CD14-positive monocyte (primary cell): ENCODE measurements around the gene IGSF8. TPM values are rescaled to one million over a fixed set of nuclear protein-coding genes. Genes with fewer than 3 reads are reported as not detected.
A peak's percentile ranks its signal among the peaks of the same experiment; 100 is the strongest.

Experiments
- DNase-seq, 3 donors: peaks; one replicate each; pipeline ENCODE4 v3.0.0-alpha.2; 2011 to 2022
- H2AFZ ChIP-seq: 2 replicates; pipeline ENCODE4 v1.6.0; 2012; ENCODE audit warnings: mild to moderate bottlenecking, low read depth, low read length, inconsistent platforms; ENCODE audit not compliant: insufficient read depth, poor library complexity, severe bottlenecking
- H3K27ac ChIP-seq, 2 donors: 1 replicate in 1 of 2; 2 replicates in 1 of 2; pipeline ENCODE4 v1.5.1; 2012 to 2013; ENCODE audit warnings: low read length in 2 of 2, control low read depth in 1 of 2, inconsistent platforms in 1 of 2, low read depth in 1 of 2, mild to moderate bottlenecking in 1 of 2
- H3K27me3 ChIP-seq, 2 donors: one replicate each; pipeline versions ENCODE4 v1.6.0 to v1.6.1; 2011 to 2013; ENCODE audit warnings: low read length in 2 of 2; ENCODE audit not compliant: control insufficient read depth in 2 of 2, insufficient read depth in 2 of 2
- H3K36me3 ChIP-seq, 2 donors: replicated peaks in 1 of 2; 1 replicate in 1 of 2; 2 replicates in 1 of 2; pipeline versions ENCODE4 v1.5.1 to v1.6.1; 2012 to 2013; ENCODE audit warnings: low read length in 2 of 2, control low read depth in 1 of 2, inconsistent platforms in 1 of 2, mild to moderate bottlenecking in 1 of 2; ENCODE audit not compliant: insufficient read depth in 2 of 2, control insufficient read depth in 1 of 2
- H3K4me1 ChIP-seq, 2 donors: 1 replicate in 1 of 2; 2 replicates in 1 of 2; pipeline versions ENCODE4 v1.5.1 to v1.6.1; 2012 to 2013; ENCODE audit warnings: low read length in 2 of 2, control low read depth in 1 of 2, inconsistent platforms in 1 of 2, mild to moderate bottlenecking in 1 of 2, moderate library complexity in 1 of 2; ENCODE audit not compliant: insufficient read depth in 2 of 2, control insufficient read depth in 1 of 2
- H3K4me2 ChIP-seq: replicated peaks from 2 replicates; pipeline ENCODE3; 2012; ENCODE audit warnings: low read length, moderate library complexity, mild to moderate bottlenecking; ENCODE audit not compliant: poor library complexity, severe bottlenecking; ENCODE audit errors: extremely low read depth
- H3K4me3 ChIP-seq, 3 experiments: fragments of 200-600 bp in 1 of 3; sonication (generic) in 1 of 3; replicated peaks in 1 of 3; 1 replicate in 2 of 3; 2 replicates in 1 of 3; pipeline ENCODE4 v1.5.1; 2011 to 2013; ENCODE audit warnings: low read length in 3 of 3, mild to moderate bottlenecking in 3 of 3, control low read depth in 2 of 3, low read depth in 2 of 3, inconsistent platforms in 1 of 3, moderate library complexity in 1 of 3
- H3K79me2 ChIP-seq: 2 replicates; pipeline ENCODE4 v1.6.0; 2012; ENCODE audit warnings: mild to moderate bottlenecking, control low read depth, inconsistent platforms, low read length, moderate library complexity; ENCODE audit not compliant: insufficient read depth
- H3K9ac ChIP-seq: 2 replicates; pipeline ENCODE4 v1.6.0; 2017; ENCODE audit warnings: low read length, mild to moderate bottlenecking; ENCODE audit not compliant: insufficient read depth, poor library complexity, severe bottlenecking
- H3K9me3 ChIP-seq, 2 donors: replicated peaks in 1 of 2; 1 replicate in 1 of 2; 2 replicates in 1 of 2; pipeline versions ENCODE4 v1.5.1 to v1.6.1; 2012 to 2013; ENCODE audit warnings: low read length in 2 of 2, control low read depth in 1 of 2; ENCODE audit not compliant: control insufficient read depth in 1 of 2, insufficient read depth in 1 of 2
- H4K20me1 ChIP-seq: 2 replicates; pipeline ENCODE4 v1.6.0; 2012; ENCODE audit warnings: mild to moderate bottlenecking, low read length, control low read depth, moderate library complexity; ENCODE audit not compliant: insufficient read depth
- H3K27ac Mint-ChIP-seq, 7 donors: one replicate each; pipeline ENCODE4 v1.8.0; 2020; ENCODE audit warnings: mild to moderate bottlenecking in 7 of 7, mixed read lengths in 7 of 7, moderate library complexity in 6 of 7, inconsistent platforms in 2 of 7
- H3K27me3 Mint-ChIP-seq, 3 donors: one replicate each; pipeline ENCODE4 v1.8.0; 2021 to 2022; ENCODE audit warnings: low read depth in 3 of 3, mild to moderate bottlenecking in 3 of 3, mixed read lengths in 3 of 3, moderate library complexity in 3 of 3, inconsistent platforms in 1 of 3
- H3K36me3 Mint-ChIP-seq, 2 donors: one replicate each; pipeline ENCODE4 v1.8.0; 2020; ENCODE audit warnings: mixed read lengths in 2 of 2, inconsistent platforms in 1 of 2, mild to moderate bottlenecking in 1 of 2
- H3K4me1 Mint-ChIP-seq: one replicate; pipeline ENCODE4 v1.8.0; 2020; ENCODE audit warnings: mild to moderate bottlenecking, mixed read lengths
- H3K4me3 Mint-ChIP-seq, 2 donors: one replicate each; pipeline ENCODE4 v1.8.0; 2020; ENCODE audit warnings: mild to moderate bottlenecking in 2 of 2, mixed read lengths in 2 of 2, moderate library complexity in 1 of 2
- H3K9me3 Mint-ChIP-seq, 7 donors: one replicate each; pipeline ENCODE4 v1.8.0; 2020 to 2022; ENCODE audit warnings: mixed read lengths in 7 of 7, mild to moderate bottlenecking in 6 of 7, moderate library complexity in 6 of 7, inconsistent platforms in 2 of 7
- WGBS: methylation state at CpG from one replicate; pipeline ENCODE4 v1.1.5; 2013; ENCODE audit warnings: missing lambda C conversion rate; ENCODE audit not compliant: insufficient coverage; 5-methylcytosine and 5-hydroxymethylcytosine counted together
- intact Hi-C, 2 donors: fragments of 100-400 bp; cut with micrococcal nuclease; formaldehyde crosslinking; loops; one replicate each; pipeline versions ENCODE4 v1.15.0 to v1.15.1; 2023
- polyA plus RNA-seq, 3 donors: library from polyadenylated mRNA; depleted of rRNA in 1 of 3; unstranded in 2 of 3; stranded (reverse) in 1 of 3; fragments of 300-500 nt in 2 of 3; fragments of >200 nt in 1 of 3; fragmentation: Illumina TruSeq in 2 of 3; gene quantifications; 1 replicate in 2 of 3; 2 replicates in 1 of 3; pipeline ENCODE4 v1.2.3, GENCODE V29; 2012 to 2021
- TF ChIP-seq, protein P1 (sequence below): fragments of 200-600 bp; IDR thresholded peaks from one replicate; pipeline ENCODE4 v1.8.0; 2022; ENCODE audit warnings: antibody characterized with exemption, mild to moderate bottlenecking

Gene IGSF8
- polyA plus RNA-seq, 3 donors: 9.6 to 23.9 (median 10.8) TPM

DNA sequence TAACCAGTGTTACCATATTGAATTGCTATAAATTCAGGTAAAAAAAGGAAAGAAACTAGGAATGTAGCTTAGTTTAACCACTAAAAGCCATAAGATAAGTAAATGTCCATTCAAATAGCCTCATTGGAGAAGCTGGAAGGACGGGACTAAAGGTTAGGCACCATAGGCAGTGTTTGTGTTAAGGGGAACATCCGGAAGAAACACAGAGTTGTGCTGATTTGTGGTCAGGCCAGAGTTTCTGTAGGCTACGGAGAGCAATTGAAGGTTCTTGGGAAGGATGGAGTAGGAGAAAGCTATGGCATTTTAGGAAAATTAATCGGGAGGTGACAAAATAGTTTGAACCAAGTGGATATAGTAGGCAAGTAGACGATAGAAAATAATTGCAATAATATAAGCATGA is 27.1 kb downstream of the IGSF8 start:
- Mint-ChIP-seq H3K4me3 (peak overlapping the region in 1 of 2 donors; percentile 39), H3K36me3 (peaks cover 0 to 17% of the 10 kb centered on the region in 2 donors), H3K27me3 (peaks cover 31 to 47% (median 41%) of the 10 kb centered on the region in 3 donors), H3K9me3 (peaks cover 0 to 8% (median 2%) of the 10 kb centered on the region in 7 donors), H3K27ac (no peak overlapping the region), H3K4me1 (peaks cover 35% of the 10 kb centered on the region)
- Histone ChIP-seq H3K9me3 (no peaks in the 10 kb centered on the region), H3K27ac (no peak overlapping the region), H4K20me1 (no peaks in the 10 kb centered on the region), H3K27me3 (peaks cover 14 to 29% of the 10 kb centered on the region in 2 donors), H3K4me3 (no peak overlapping the region), H3K4me1 (peaks cover 30 to 44% of the 10 kb centered on the region in 2 donors), H3K79me2 (no peaks in the 10 kb centered on the region), H3K36me3 (no peaks in the 10 kb centered on the region), H3K4me2 (no peak overlapping the region), H3K9ac (no peak overlapping the region), H2AFZ (no peak overlapping the region)
- intact Hi-C loops: no loop called here
- TF ChIP-seq, protein P1, sequence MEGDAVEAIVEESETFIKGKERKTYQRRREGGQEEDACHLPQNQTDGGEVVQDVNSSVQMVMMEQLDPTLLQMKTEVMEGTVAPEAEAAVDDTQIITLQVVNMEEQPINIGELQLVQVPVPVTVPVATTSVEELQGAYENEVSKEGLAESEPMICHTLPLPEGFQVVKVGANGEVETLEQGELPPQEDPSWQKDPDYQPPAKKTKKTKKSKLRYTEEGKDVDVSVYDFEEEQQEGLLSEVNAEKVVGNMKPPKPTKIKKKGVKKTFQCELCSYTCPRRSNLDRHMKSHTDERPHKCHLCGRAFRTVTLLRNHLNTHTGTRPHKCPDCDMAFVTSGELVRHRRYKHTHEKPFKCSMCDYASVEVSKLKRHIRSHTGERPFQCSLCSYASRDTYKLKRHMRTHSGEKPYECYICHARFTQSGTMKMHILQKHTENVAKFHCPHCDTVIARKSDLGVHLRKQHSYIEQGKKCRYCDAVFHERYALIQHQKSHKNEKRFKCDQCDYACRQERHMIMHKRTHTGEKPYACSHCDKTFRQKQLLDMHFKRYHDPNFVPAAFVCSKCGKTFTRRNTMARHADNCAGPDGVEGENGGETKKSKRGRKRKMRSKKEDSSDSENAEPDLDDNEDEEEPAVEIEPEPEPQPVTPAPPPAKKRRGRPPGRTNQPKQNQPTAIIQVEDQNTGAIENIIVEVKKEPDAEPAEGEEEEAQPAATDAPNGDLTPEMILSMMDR: no peak
- DNase-seq: no peak
- 83% methylated on average over 5 of the region's 5 CpGs for WGBS

DNA sequence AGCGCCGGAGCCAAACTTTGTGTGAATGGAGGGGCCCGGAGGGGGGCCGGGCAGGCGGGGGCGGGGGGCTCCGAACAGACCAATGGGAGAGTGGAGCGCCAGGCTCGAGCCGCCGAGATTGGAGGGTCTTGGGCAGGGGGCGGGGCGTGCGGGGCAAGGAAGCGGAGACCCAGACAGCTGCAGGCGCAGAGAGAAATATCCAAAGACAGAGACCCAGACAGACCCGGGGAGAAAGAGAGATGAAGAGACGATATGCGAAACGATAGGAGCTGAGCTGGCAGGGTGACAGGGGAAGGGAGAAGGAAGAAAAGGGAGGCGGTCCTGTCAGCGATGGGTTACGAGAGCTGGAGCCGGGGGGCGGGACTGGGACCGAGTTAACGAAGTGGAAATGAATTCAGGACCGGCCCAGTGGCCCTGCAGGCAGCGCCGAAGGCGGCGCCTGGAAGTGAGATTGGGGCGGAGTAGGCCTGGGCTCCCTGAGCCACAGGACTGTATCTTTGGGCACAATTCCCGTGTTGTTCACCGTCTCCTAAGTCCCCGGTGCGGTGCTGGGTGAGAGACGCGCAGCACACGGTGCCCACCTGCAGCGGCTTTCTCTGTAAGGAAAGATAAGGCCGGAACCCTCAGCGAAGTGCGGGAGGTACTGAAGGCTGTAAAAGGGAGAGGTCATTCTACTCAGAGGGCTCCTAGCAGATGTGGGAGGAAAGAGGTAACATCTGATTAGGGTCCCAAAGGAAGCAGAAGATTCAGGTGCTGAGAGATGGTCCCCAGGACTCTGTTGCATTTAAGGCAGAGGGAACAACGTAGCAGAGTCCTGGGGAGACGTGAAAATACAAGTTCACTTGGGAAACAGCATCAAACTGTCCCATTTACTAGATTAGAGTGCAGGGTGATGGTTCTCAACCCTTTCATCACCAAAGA is 27.9 kb downstream of the IGSF8 start:
- Histone ChIP-seq H3K4me3 (peak overlapping the region; percentile 46 to 76 (median 52)), H3K4me1 (peaks cover 22 to 37% of the 10 kb centered on the region in 2 donors), H3K9me3 (no peaks in the 10 kb centered on the region), H3K79me2 (no peaks in the 10 kb centered on the region), H3K9ac (peak overlapping the region; percentile 30), H3K27ac (no peak overlapping the region), H3K27me3 (peaks cover 14 to 29% of the 10 kb centered on the region in 2 donors), H3K4me2 (peak overlapping the region; percentile 79), H4K20me1 (no peaks in the 10 kb centered on the region), H3K36me3 (no peaks in the 10 kb centered on the region), H2AFZ (peak overlapping the region; percentile 70)
- H3K4me1 Mint-ChIP-seq: peaks cover 28% of the 10 kb centered on the region
- H3K36me3 Mint-ChIP-seq: peaks cover 0 to 17% of the 10 kb centered on the region in 2 donors
- intact Hi-C loops: no loop called here
- peak; percentile 49 to 59 (median 51) for DNase-seq
- peak overlapping the region in 4 of 7 donors; percentile 19 to 58 (median 48) for H3K27ac Mint-ChIP-seq
- H3K27me3 Mint-ChIP-seq: peaks cover 32 to 48% (median 45%) of the 10 kb centered on the region in 3 donors
- WGBS: 0% methylated on average over 37 of the region's 46 CpGs
- TF ChIP-seq, protein P1: no peak
- H3K4me3 Mint-ChIP-seq: peak overlapping the region; percentile 94 to 99
- peaks cover 0 to 8% (median 2%) of the 10 kb centered on the region in 7 donors for H3K9me3 Mint-ChIP-seq
